Fibroblast of lung (primary cell): ENCODE results near the gene TBX21. TPM values are rescaled to one million over a fixed set of nuclear protein-coding genes. Genes with fewer than 3 reads are reported as not detected.

Experiments
- DNase-seq, 2 donors: peaks; one replicate each; pipeline versions ENCODE4 v3.0.0 to v3.0.0-alpha.2; 2010; ENCODE audit warnings: low read depth in 2 of 2
- H2AFZ ChIP-seq: 2 replicates; pipeline ENCODE4 v1.5.1; 2012; ENCODE audit warnings: low read length, control low read depth, inconsistent platforms
- H3K27ac ChIP-seq: 2 replicates; pipeline ENCODE4 v1.5.1; 2011; ENCODE audit warnings: low read length, control low read depth; ENCODE audit not compliant: insufficient read depth
- H3K27me3 ChIP-seq: 2 replicates; pipeline ENCODE4 v1.5.1; 2011; ENCODE audit warnings: mild to moderate bottlenecking, low read length; ENCODE audit not compliant: control insufficient read depth, insufficient read depth
- H3K36me3 ChIP-seq: 2 replicates; pipeline ENCODE4 v1.5.1; 2011; ENCODE audit warnings: low read length; ENCODE audit not compliant: control insufficient read depth, insufficient read depth
- H3K4me1 ChIP-seq: 2 replicates; pipeline ENCODE4 v1.5.1; 2011; ENCODE audit warnings: low read length; ENCODE audit not compliant: control insufficient read depth, insufficient read depth; ENCODE audit errors: extremely low read depth
- H3K4me2 ChIP-seq: 2 replicates; pipeline ENCODE4 v1.5.1; 2011; ENCODE audit warnings: low read length, control low read depth; ENCODE audit not compliant: insufficient read depth; ENCODE audit errors: extremely low read depth
- H3K4me3 ChIP-seq, 4 experiments: fragments of 200-600 bp in 1 of 4; sonication (generic) in 1 of 4; replicated peaks in 1 of 4; 2 replicates each; pipeline ENCODE4 v1.5.1; 2011 to 2016; ENCODE audit warnings: low read length in 4 of 4, low read depth in 3 of 4, mild to moderate bottlenecking in 3 of 4, control low read depth in 2 of 4, inconsistent platforms in 1 of 4, mixed read lengths in 1 of 4; ENCODE audit not compliant: insufficient read depth in 1 of 4; ENCODE audit errors: control extremely low read depth in 1 of 4
- H3K79me2 ChIP-seq: 2 replicates; pipeline ENCODE4 v1.5.1; 2012; ENCODE audit warnings: mild to moderate bottlenecking, low read length, inconsistent platforms; ENCODE audit not compliant: control insufficient read depth, insufficient read depth
- H3K9ac ChIP-seq: 2 replicates; pipeline ENCODE4 v1.5.1; 2011; ENCODE audit warnings: mild to moderate bottlenecking, low read length, control low read depth; ENCODE audit not compliant: insufficient read depth
- H3K9me3 ChIP-seq: 2 replicates; pipeline ENCODE4 v1.5.1; 2012; ENCODE audit warnings: low read depth, low read length; ENCODE audit not compliant: control insufficient read depth, insufficient read depth
- H4K20me1 ChIP-seq: 2 replicates; pipeline ENCODE4 v1.5.1; 2011; ENCODE audit warnings: low read length; ENCODE audit not compliant: control insufficient read depth, insufficient read depth; ENCODE audit errors: extremely low read depth
- EZH2 ChIP-seq: IDR thresholded peaks from 2 replicates; pipeline ENCODE4 v1.5.1; 2012; ENCODE audit warnings: low read length, control low read depth, mild to moderate bottlenecking; ENCODE audit errors: missing control alignments
- polyA plus RNA-seq, 2 donors: library from polyadenylated mRNA; depleted of rRNA in 1 of 2; stranded (reverse) in 1 of 2; unstranded in 1 of 2; fragments of >200 nt; gene quantifications; 2 replicates each; pipeline ENCODE4 v1.2.1, GENCODE V29; 2011 to 2012; ENCODE audit warnings: missing spikeins in 1 of 2
- total RNA-seq: library from RNA; depleted of rRNA; stranded (reverse); fragments of >200 nt; gene quantifications from 2 replicates; pipeline ENCODE4 v1.2.1, GENCODE V29; 2014
- TF ChIP-seq, protein P1 (sequence below), 2 donors: IDR thresholded peaks in 1 of 2; conservative IDR thresholded peaks in 1 of 2; 1 replicate in 1 of 2; 2 replicates in 1 of 2; pipeline ENCODE4 v1.5.1; 2011 to 2012; ENCODE audit warnings: low read length in 2 of 2, control low read depth in 1 of 2, inconsistent platforms in 1 of 2, low read depth in 1 of 2, mild to moderate bottlenecking in 1 of 2

Gene TBX21
- total and polyA plus RNA-seq, 2 donors (not counting 1 experiment from before 2014, with no cell fraction given) = not detected

DNA sequence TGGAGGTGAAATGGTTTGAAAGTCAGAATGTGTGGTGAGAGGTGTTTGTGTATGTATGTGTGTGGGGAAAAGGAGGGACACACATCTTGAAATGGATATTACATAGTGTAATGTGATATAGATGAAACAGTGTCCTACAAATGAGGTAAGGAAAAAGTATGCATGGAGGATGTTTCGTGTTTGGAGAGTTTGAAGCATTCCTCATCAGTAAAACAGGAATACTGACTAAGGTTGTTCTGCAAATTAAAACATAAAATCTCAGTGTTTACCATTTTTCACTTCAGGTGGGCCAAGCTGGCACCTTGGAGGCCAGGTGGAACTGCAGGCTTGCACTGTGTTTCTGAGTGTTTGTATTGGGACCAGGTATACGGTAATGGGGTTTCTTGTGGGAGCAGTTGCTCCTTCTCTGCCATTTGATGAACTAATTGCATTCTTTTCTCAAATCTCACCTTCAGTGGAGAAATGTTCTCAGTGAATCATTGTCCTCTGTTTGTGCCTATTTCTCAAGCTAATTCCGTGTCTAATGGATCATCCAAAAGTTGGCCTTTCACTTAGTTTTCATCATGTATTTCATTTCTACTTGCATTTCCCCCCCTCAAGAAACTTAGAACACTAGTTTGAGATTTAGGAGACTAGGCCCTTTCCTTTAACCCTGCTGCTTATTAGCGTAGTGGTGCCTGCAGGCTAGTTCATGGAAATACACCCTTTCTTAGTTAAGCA is 47.3 kb upstream of the TBX21 start:
- no peak for DNase-seq
- Histone ChIP-seq H3K4me2 (no peak overlapping the region), H3K27ac (peak overlapping the region; percentile 41), H3K79me2 (no peaks in the 10 kb centered on the region), H2AFZ (no peak overlapping the region), H3K27me3 (no peaks in the 10 kb centered on the region), H3K9ac (no peak overlapping the region), H4K20me1 (no peaks in the 10 kb centered on the region), H3K4me1 (peaks cover 21% of the 10 kb centered on the region), H3K36me3 (peaks cover 7% of the 10 kb centered on the region), H3K9me3 (no peaks in the 10 kb centered on the region), H3K4me3 (no peak overlapping the region)
- no peak for TF ChIP-seq EZH2
- TF ChIP-seq, protein P1, sequence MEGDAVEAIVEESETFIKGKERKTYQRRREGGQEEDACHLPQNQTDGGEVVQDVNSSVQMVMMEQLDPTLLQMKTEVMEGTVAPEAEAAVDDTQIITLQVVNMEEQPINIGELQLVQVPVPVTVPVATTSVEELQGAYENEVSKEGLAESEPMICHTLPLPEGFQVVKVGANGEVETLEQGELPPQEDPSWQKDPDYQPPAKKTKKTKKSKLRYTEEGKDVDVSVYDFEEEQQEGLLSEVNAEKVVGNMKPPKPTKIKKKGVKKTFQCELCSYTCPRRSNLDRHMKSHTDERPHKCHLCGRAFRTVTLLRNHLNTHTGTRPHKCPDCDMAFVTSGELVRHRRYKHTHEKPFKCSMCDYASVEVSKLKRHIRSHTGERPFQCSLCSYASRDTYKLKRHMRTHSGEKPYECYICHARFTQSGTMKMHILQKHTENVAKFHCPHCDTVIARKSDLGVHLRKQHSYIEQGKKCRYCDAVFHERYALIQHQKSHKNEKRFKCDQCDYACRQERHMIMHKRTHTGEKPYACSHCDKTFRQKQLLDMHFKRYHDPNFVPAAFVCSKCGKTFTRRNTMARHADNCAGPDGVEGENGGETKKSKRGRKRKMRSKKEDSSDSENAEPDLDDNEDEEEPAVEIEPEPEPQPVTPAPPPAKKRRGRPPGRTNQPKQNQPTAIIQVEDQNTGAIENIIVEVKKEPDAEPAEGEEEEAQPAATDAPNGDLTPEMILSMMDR (conservative IDR thresholded peaks at IDR 0.05 in 1 of 2, IDR thresholded peaks at IDR 0.05 in 1 of 2; ENCODE audit: low read depth in 1 of 2, low read length in 2 of 2) = peak in 1 of 2 donors; percentile 22

DNA sequence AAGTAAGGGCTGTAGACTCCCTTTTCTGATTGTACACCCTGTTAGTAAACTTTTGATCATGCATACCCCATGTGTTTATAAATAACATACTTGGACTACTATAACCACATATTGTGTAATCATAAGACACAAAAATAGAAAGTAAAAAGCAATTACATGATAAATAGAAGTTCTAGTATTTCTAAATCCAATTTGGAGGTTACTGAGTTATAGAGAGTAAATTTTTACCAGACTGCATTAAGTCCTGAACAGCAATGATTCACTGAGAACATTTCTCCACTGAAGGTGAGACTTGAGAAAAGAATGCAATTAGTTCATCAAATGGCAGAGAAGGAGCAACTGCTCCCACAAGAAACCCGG is 46.8 kb upstream of the TBX21 start:
- no peaks in the 10 kb centered on the region for H3K79me2 ChIP-seq
- H4K20me1 ChIP-seq = no peaks in the 10 kb centered on the region
- peaks cover 21% of the 10 kb centered on the region for H3K4me1 ChIP-seq
- no peak for TF ChIP-seq EZH2
- TF ChIP-seq, protein P1 (conservative IDR thresholded peaks at IDR 0.05 in 1 of 2, IDR thresholded peaks at IDR 0.05 in 1 of 2; ENCODE audit: low read depth in 1 of 2, low read length in 2 of 2) = no peak
- peak; percentile 65 to 67 for DNase-seq
- H3K4me2 ChIP-seq = no peak overlapping the region
- H3K9me3 ChIP-seq = no peaks in the 10 kb centered on the region
- no peaks in the 10 kb centered on the region for H3K27me3 ChIP-seq
- no peak overlapping the region for H3K4me3 ChIP-seq
- peak overlapping the region; percentile 41 for H3K27ac ChIP-seq
- peaks cover 7% of the 10 kb centered on the region for H3K36me3 ChIP-seq
- no peak overlapping the region for H2AFZ ChIP-seq
- no peak overlapping the region for H3K9ac ChIP-seq

- H3K27ac ChIP-seq = no peak overlapping the region
- H3K4me3 ChIP-seq = no peak overlapping the region
These were observed 46.2 kb upstream of the TBX21 start for GRCh38 chr17:47686664-47687327.

More at GRCh38 chr17:47686664-47687327, 46.2 kb upstream of the TBX21 start:
- Histone ChIP-seq H3K9ac (no peak overlapping the region), H3K9me3 (no peaks in the 10 kb centered on the region), H3K27me3 (no peaks in the 10 kb centered on the region), H4K20me1 (no peaks in the 10 kb centered on the region), H2AFZ (no peak overlapping the region), H3K36me3 (peaks cover 7% of the 10 kb centered on the region), H3K4me2 (no peak overlapping the region), H3K79me2 (no peaks in the 10 kb centered on the region), H3K4me1 (peaks cover 21% of the 10 kb centered on the region)
- no peak for TF ChIP-seq EZH2
- TF ChIP-seq, protein P1 (conservative IDR thresholded peaks at IDR 0.05 in 1 of 2, IDR thresholded peaks at IDR 0.05 in 1 of 2; ENCODE audit: low read depth in 1 of 2, low read length in 2 of 2) = no peak
- DNase-seq = peak in 1 of 2 donors; percentile 50
